HepG2 (cell line): ENCODE measurements around the gene TFF1. TPM values are rescaled to one million over a fixed set of nuclear protein-coding genes. Genes with fewer than 3 reads are reported as not detected.

Experiments
- ATAC-seq: fragments of 200-7000 bp; cut with Tn5 transposase; 3 replicates; pipeline ENCODE4 v1.9.1; 2020; ENCODE audit warnings: mild to moderate bottlenecking, moderate library complexity
- BruUV-seq: library from RNA; stranded (reverse); fragments of 400-500 nt; replicated peaks from 2 replicates; lab custom pipeline; 2021; lab: Mats Ljungman, UMichigan
- CTCF ChIA-PET: fragments of 300-600 bp; formaldehyde crosslinking; extraction: SDS; loops from one replicate; lab custom pipeline; 2021; ENCODE audit warnings: low total read pairs, inconsistent platforms, low intra/inter-chr PET ratio; lab: Yijun Ruan, JAX
- POLR2A ChIA-PET: fragments of 350-600 bp; sonication (Branson Sonifier 250); formaldehyde crosslinking; loops from one replicate; lab custom pipeline; 2020; ENCODE audit warnings: antibody characterized with exemption, inconsistent platforms; lab: Yijun Ruan, JAX
- DNase-seq: peaks from one replicate; pipeline ENCODE4 v3.0.0-alpha.2; 2015; ENCODE audit warnings: low spot score
- FAIRE-seq: peaks from 3 replicates; lab custom pipeline; 2011; peaks lifted over from hg19 to GRCh38; lab: Jason Lieb, UNC
- H2AFZ ChIP-seq: one replicate; pipeline ENCODE4 v1.6.1; 2011; ENCODE audit warnings: low read length, inconsistent platforms
- H3K27ac ChIP-seq: fragments of 300-600 bp; 3 replicates; pipeline ENCODE4 v1.8.0; 2011; ENCODE audit warnings: mixed run types, mild to moderate bottlenecking, mixed read lengths, low read length, inconsistent platforms; ENCODE audit not compliant: insufficient read depth; ENCODE audit errors: extremely low read length
- H3K27me3 ChIP-seq, 2 experiments: fragments of 200-600 bp in 1 of 2; 2 replicates in 1 of 2; 3 replicates in 1 of 2; pipeline versions ENCODE4 v1.6.0 to v1.8.0; 2011; ENCODE audit warnings: low read length in 2 of 2, mild to moderate bottlenecking in 2 of 2, moderate library complexity in 2 of 2, inconsistent platforms in 1 of 2; ENCODE audit not compliant: insufficient read depth in 2 of 2, control insufficient read depth in 1 of 2
- H3K36me3 ChIP-seq, 2 experiments: fragments of 200-600 bp in 1 of 2; replicated peaks in 1 of 2; 2 replicates in 1 of 2; 3 replicates in 1 of 2; pipeline versions ENCODE4 v1.5.1 to v1.8.0; 2011; ENCODE audit warnings: low read length in 2 of 2, inconsistent platforms in 1 of 2; ENCODE audit not compliant: insufficient read depth in 2 of 2, control insufficient read depth in 1 of 2
- H3K4me1 ChIP-seq: 2 replicates; pipeline ENCODE4 v1.5.1; 2012; ENCODE audit warnings: low read length, inconsistent platforms; ENCODE audit not compliant: insufficient read depth
- H3K4me2 ChIP-seq: 2 replicates; pipeline ENCODE4 v1.6.0; 2011; ENCODE audit warnings: low read depth, low read length, inconsistent platforms
- H3K4me3 ChIP-seq, 3 experiments: fragments of 200-600 bp in 1 of 3; sonication (generic), shearing (Covaris generic) in 1 of 3; replicated peaks in 1 of 3; 2 replicates each; pipeline ENCODE4 v1.5.1; 2011 to 2016; ENCODE audit warnings: low read length in 3 of 3, inconsistent platforms in 2 of 3, low read depth in 2 of 3, mild to moderate bottlenecking in 2 of 3, control low read depth in 1 of 3, mixed read lengths in 1 of 3; ENCODE audit not compliant: insufficient read depth in 1 of 3
- H3K79me2 ChIP-seq: one replicate; pipeline ENCODE4 v1.6.1; 2011; ENCODE audit warnings: low read length, inconsistent platforms; ENCODE audit not compliant: insufficient read depth
- H3K9ac ChIP-seq: 2 replicates; pipeline ENCODE4 v1.6.0; 2011; ENCODE audit warnings: mild to moderate bottlenecking, low read depth, low read length, inconsistent platforms; ENCODE audit not compliant: insufficient read depth
- H3K9me3 ChIP-seq: 2 replicates; pipeline ENCODE4 v1.5.1; 2012; ENCODE audit warnings: mild to moderate bottlenecking, low read length
- H4K20me1 ChIP-seq: 2 replicates; pipeline ENCODE4 v1.6.0; 2011; ENCODE audit warnings: inconsistent platforms, mild to moderate bottlenecking, low read length, moderate library complexity; ENCODE audit not compliant: insufficient read depth
- CREB3 ChIP-seq: sonication (generic); formaldehyde crosslinking; IDR thresholded peaks from 2 replicates; pipeline ENCODE4 v1.5.0; 2020; ENCODE audit warnings: missing genetic modification reagents
- DZIP1 ChIP-seq: sonication (generic); formaldehyde crosslinking; IDR thresholded peaks from 2 replicates; pipeline ENCODE4 v1.5.0; 2020; ENCODE audit warnings: mild to moderate bottlenecking, missing genetic modification reagents
- IKZF5 ChIP-seq: IDR thresholded peaks from 2 replicates; pipeline ENCODE4 v1.6.1; 2018; ENCODE audit warnings: missing genetic modification reagents, mild to moderate bottlenecking, missing compliant biosample characterization
- LCORL ChIP-seq, 2 experiments: fragments of 450-650 bp in 1 of 2; sonication (generic) in 1 of 2; formaldehyde crosslinking in 1 of 2; IDR thresholded peaks; 2 replicates each; pipeline versions ENCODE4 v1.5.0 to v1.6.1; 2017 to 2020; ENCODE audit warnings: antibody characterized with exemption in 1 of 2, missing genetic modification reagents in 1 of 2
- NCOR1 ChIP-seq: fragments of 200-600 bp; sonication (generic); IDR thresholded peaks from 2 replicates; pipeline ENCODE4 v1.7.0; 2017; ENCODE audit warnings: antibody characterized with exemption, low read length, borderline replicate concordance
- TRAFD1 ChIP-seq: sonication (generic); formaldehyde crosslinking; IDR thresholded peaks from 2 replicates; pipeline ENCODE4 v1.5.1; 2020; ENCODE audit warnings: missing genetic modification reagents, mild to moderate bottlenecking, borderline replicate concordance
- ZBTB33 ChIP-seq: sonication (generic); formaldehyde crosslinking; IDR thresholded peaks from 2 replicates; pipeline ENCODE4 v1.4.0; 2020; ENCODE audit warnings: missing genetic modification reagents
- ZIK1 ChIP-seq: sonication (generic); formaldehyde crosslinking; IDR thresholded peaks from 2 replicates; pipeline ENCODE4 v1.5.0; 2020; ENCODE audit warnings: mild to moderate bottlenecking, low read depth, missing genetic modification reagents, borderline replicate concordance
- ZNF18 ChIP-seq: sonication (generic); formaldehyde crosslinking; IDR thresholded peaks from 2 replicates; pipeline ENCODE4 v1.8.0; 2022; ENCODE audit warnings: mild to moderate bottlenecking, missing genetic modification reagents; ENCODE audit not compliant: insufficient replicate concordance
- ZNF33B ChIP-seq: sonication (generic); formaldehyde crosslinking; IDR thresholded peaks from 2 replicates; pipeline ENCODE4 v1.5.1; 2020; ENCODE audit warnings: mild to moderate bottlenecking, missing genetic modification reagents
- WGBS: methylation state at CpG from one replicate; pipeline ENCODE4 v1.1.6; 2017; ENCODE audit warnings: low lambda C conversion rate; 5-methylcytosine and 5-hydroxymethylcytosine counted together
- in situ Hi-C: cut with HindIII; loops from 2 replicates; pipeline ENCODE4 v1.10.0; 2017; ENCODE audit warnings: low pct_unique_long_range_greater_than_20kb; ENCODE audit not compliant: extremely low pct_ligation_motif_present
- intact Hi-C: fragments of 100-400 bp; cut with micrococcal nuclease; formaldehyde crosslinking; loops from one replicate; pipeline ENCODE4 v1.10.0; 2022; ENCODE audit not compliant: unreplicated experiment
- polyA plus RNA-seq, 8 experiments: library from polyadenylated mRNA; depleted of rRNA in 3 of 8; stranded (reverse) in 7 of 8; unstranded in 1 of 8; fragments of >200 nt; fragmentation: Illumina TruSeq in 4 of 8; extraction: Trizol in 4 of 8; gene quantifications; 2 replicates each; pipeline versions ENCODE4 v1.2.1 to v1.2.3, GENCODE V29; 2011 to 2016; ENCODE audit warnings: low read depth in 4 of 8, missing spikeins in 1 of 8, mixed read lengths in 1 of 8; ENCODE audit not compliant: insufficient read depth in 1 of 8
- total RNA-seq, 5 experiments: library from RNA; depleted of rRNA; stranded (reverse); fragments of >200 nt; fragmentation: Illumina TruSeq; extraction: Trizol; gene quantifications; 2 replicates each; pipeline ENCODE4 v1.2.3, GENCODE V29; 2016; ENCODE audit warnings: low read depth in 1 of 5

The TFF1 gene
- total and polyA plus RNA-seq, 2 of the 13 experiments (the other 11 are each of a cell fraction or from before 2014, with no cell fraction given), result 0.24 to 19.4 TPM

- no peak for TF ChIP-seq ZBTB33
- no peak for TF ChIP-seq NCOR1
- no peak for TF ChIP-seq CREB3 (CRISPR knock-in tag)
- TF ChIP-seq ZNF33B, result no peak
- TF ChIP-seq ZIK1 (CRISPR knock-in tag), result no peak
Measured at GRCh38 chr21:42390193-42390592, 23.9 kb upstream of the TFF1 start (continued).

- ChIA-PET CTCF (no interaction called here), POLR2A (interaction anchor here (0.9 to 1.4 kb wide), 4 partner anchors 9 to 22 kb away, joined by 3 to 5 read pairs (median 4); partner anchors contain the start of gene TFF1)
- Histone ChIP-seq H3K9me3 (no peaks in the 10 kb centered on the region), H3K36me3 (no peaks in the 10 kb centered on the region), H3K4me1 (peaks cover 93% of the 10 kb centered on the region), H3K4me2 (peak overlapping the region; percentile 84), H3K27me3 (no peaks in the 10 kb centered on the region), H3K4me3 (peak overlapping the region; percentile 11 to 55 (median 41); a peak in 5 of 6 replicates), H4K20me1 (no peaks in the 10 kb centered on the region), H2AFZ (no peak overlapping the region), H3K79me2 (no peaks in the 10 kb centered on the region), H3K27ac (peak overlapping the region; percentile 74), H3K9ac (peak overlapping the region; percentile 57)
- peak; percentile 87 for DNase-seq
- TSS peak; percentile 62 for BruUV-seq
- ATAC-seq, result peak; percentile 80
- 0% methylated on average over 6 of the region's 6 CpGs for WGBS
- in situ Hi-C loops, result no loop called here
- FAIRE-seq, result peak; percentile 68
- intact Hi-C loops, result no loop called here
- TF ChIP-seq LCORL (IDR thresholded peaks at IDR 0.05) (no peak), LCORL (CRISPR knock-in tag; IDR thresholded peaks at IDR 0.05) (no peak), DZIP1 (peak; percentile 36; the same call in 1 of the 2 replicates), IKZF5 (CRISPR knock-in tag) (no peak), TRAFD1 (CRISPR knock-in tag) (no peak), ZNF18 (CRISPR knock-in tag) (peak; percentile 28)
Measured at GRCh38 chr21:42389449-42389835, 23.1 kb upstream of the TFF1 start.
